Stomach smooth muscle (tissue), 2 donors: ENCODE measurements around the gene SLFN12.
"Not testable (repeated sequence)": the region's sequence is repeated elsewhere in the genome, so short reads cannot be mapped to it uniquely, and the experiment has no call there.

Experiments
- H3K27ac ChIP-seq: one replicate; pipeline ENCODE4 v1.7.0; 2013; ENCODE audit warnings: mild to moderate bottlenecking, low read length, inconsistent platforms
- H3K27me3 ChIP-seq, 2 donors: one replicate each; pipeline ENCODE4 v1.7.0; 2013; ENCODE audit warnings: low read length in 2 of 2; ENCODE audit not compliant: insufficient read depth in 2 of 2, control insufficient read depth in 1 of 2
- H3K36me3 ChIP-seq, 2 donors: one replicate each; pipeline ENCODE4 v1.7.0; 2013; ENCODE audit warnings: low read length in 2 of 2; ENCODE audit not compliant: control insufficient read depth in 2 of 2, insufficient read depth in 2 of 2
- H3K4me1 ChIP-seq: one replicate; pipeline ENCODE4 v1.7.0; 2013; ENCODE audit warnings: low read length; ENCODE audit not compliant: control insufficient read depth, insufficient read depth
- H3K4me3 ChIP-seq, 2 donors: one replicate each; pipeline ENCODE4 v1.7.0; 2013; ENCODE audit warnings: low read length in 2 of 2
- H3K9ac ChIP-seq, 2 donors: one replicate each; pipeline ENCODE4 v1.7.0; 2013; ENCODE audit warnings: low read length in 2 of 2, mild to moderate bottlenecking in 1 of 2
- H3K9me3 ChIP-seq, 2 donors: one replicate each; pipeline ENCODE4 v1.7.0; 2013; ENCODE audit warnings: low read length in 2 of 2; ENCODE audit not compliant: control insufficient read depth in 2 of 2
- donor health status: healthy.
- donor health status: Pancreatic carcinoma.

The SLFN12 gene

DNA sequence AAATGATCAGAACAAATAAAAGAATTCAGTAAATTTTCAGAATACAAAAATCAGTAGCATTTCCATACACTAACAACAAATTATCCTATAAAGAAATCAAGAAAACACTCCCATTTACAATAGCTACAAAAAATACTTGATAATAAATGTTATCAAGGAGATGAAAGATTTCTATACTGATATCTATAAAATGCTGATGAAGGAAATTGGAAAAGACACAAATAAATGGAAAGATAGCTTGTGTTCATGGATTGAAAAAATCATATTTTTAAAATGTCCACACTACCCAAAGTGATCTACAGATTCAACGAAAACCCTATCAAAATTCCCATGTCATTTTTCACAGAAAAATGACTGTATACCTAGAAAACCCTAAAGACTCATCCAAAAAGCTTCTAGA lies 18.1 kb downstream of the SLFN12 start:
- Histone ChIP-seq H3K4me3 (no peak overlapping the region), H3K9ac (no peak overlapping the region), H3K4me1 (no peaks in the 10 kb centered on the region), H3K27ac (no peak overlapping the region), H3K27me3 (no peaks in the 10 kb centered on the region), H3K36me3 (peaks cover 4 to 13% of the 10 kb centered on the region in 2 donors), H3K9me3 (no peaks in the 10 kb centered on the region)

DNA sequence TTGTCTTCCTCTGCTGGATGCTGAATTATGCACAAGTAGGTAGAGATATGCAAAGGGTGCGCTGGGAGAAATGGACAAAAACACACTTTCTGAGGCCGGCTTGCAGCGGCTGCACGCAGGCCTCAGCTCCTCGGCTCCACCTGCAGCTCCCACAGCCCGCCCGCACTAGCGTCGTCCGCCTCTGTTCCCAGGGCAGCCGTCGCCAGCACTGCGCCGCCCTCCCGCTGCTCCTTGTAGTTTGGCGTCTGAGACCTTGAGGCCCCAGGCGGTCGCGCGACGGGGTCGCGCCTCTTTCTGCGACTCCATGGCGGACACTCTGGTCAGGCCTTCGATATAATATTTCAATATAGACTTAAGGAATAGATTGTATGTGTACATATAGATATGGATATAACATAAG lies 24.8 kb downstream of the SLFN12 start:
- H3K36me3 ChIP-seq: peaks cover 0 to 16% of the 10 kb centered on the region in 2 donors

DNA sequence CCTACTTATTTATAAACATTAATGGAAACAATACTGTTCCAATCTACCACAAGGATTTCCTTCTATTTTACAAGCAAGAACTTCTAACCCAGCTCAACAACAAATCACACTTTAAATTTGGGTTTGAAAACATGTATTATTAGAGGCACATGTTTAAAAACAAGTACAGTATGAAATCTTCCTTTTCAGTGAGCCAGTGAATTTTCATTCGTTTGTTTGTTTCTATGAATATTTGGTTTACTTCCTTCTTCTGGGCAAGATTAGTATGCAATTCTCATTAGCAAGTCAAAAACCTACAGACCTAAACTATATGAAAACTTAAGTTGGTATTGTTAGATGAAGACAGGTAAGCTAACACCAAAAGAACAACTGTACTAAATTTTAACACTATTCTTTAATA lies 25.7 kb downstream of the SLFN12 start:
- Histone ChIP-seq H3K9me3 (peaks cover 0 to 3% of the 10 kb centered on the region in 2 donors), H3K36me3 (peaks cover 0 to 16% of the 10 kb centered on the region in 2 donors), H3K27me3 (no peaks in the 10 kb centered on the region), H3K27ac (no peak overlapping the region), H3K9ac (no peak overlapping the region), H3K4me3 (no peak overlapping the region), H3K4me1 (no peaks in the 10 kb centered on the region)

More for the DNA sequence above, 24.8 kb downstream of the SLFN12 start:
- Histone ChIP-seq H3K4me3 (no peak overlapping the region), H3K27me3 (no peaks in the 10 kb centered on the region), H3K9ac (no peak overlapping the region), H3K9me3 (peaks cover 0 to 3% of the 10 kb centered on the region in 2 donors), H3K4me1 (no peaks in the 10 kb centered on the region), H3K27ac (no peak overlapping the region)

DNA sequence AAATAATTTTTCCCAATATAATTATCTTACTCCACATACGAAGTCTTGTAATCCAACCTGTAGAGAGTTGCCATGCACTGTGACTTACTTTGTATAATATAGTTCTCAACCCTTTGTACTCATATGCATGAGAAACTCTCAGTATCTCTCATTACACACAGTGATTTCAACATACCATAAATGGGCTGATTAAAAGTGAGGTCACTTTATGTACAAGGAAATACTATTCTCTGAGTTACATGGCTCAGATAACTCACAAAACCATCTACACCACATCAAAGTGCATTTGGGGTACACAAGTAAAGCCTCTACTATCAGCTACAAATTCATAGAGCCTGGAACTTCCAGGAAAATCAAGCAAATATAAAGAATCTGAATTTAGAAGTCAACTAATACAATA lies 27.9 kb downstream of the SLFN12 start:
- Histone ChIP-seq H3K27me3 (no peaks in the 10 kb centered on the region), H3K9me3 (peaks cover 0 to 3% of the 10 kb centered on the region in 2 donors), H3K4me3 (no peak overlapping the region), H3K4me1 (no peaks in the 10 kb centered on the region), H3K36me3 (peaks cover 0 to 4% of the 10 kb centered on the region in 2 donors), H3K27ac (no peak overlapping the region), H3K9ac (no peak overlapping the region)

DNA sequence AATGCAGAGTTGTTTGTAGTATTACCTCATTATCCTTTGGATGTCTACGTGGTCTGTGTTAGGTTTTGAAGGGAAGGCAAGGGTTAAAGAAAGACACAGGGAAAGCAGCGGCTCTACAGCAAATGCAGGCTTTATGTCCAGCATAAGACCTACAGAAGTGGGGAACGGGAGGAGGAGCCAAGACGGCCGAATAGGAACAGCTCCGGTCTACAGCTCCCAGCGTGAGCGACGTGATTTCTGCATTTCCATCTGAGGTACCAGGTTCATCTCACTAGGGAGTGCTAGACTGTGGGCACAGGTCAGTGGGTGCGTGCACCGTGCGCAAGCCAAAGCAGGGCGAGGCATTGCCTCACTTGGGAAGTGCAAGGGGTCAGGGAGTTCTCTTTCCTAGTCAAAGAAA lies 38.5 kb downstream of the SLFN12 start:
- not testable (repeated sequence) for H3K9ac ChIP-seq, H3K36me3 ChIP-seq, H3K4me3 ChIP-seq, H3K4me1 ChIP-seq, H3K27me3 ChIP-seq, H3K27ac ChIP-seq, H3K9me3 ChIP-seq

- Histone ChIP-seq H3K9ac (no peak overlapping the region), H3K27me3 (peaks cover 0 to 4% of the 10 kb centered on the region in 2 donors), H3K27ac (no peak overlapping the region), H3K36me3 (no peaks in the 10 kb centered on the region), H3K9me3 (peaks cover 0 to 3% of the 10 kb centered on the region in 2 donors), H3K4me3 (no peak overlapping the region), H3K4me1 (no peaks in the 10 kb centered on the region)
Measured at GRCh38 chr17:35390663-35391062, 41.6 kb downstream of the SLFN12 start.

DNA sequence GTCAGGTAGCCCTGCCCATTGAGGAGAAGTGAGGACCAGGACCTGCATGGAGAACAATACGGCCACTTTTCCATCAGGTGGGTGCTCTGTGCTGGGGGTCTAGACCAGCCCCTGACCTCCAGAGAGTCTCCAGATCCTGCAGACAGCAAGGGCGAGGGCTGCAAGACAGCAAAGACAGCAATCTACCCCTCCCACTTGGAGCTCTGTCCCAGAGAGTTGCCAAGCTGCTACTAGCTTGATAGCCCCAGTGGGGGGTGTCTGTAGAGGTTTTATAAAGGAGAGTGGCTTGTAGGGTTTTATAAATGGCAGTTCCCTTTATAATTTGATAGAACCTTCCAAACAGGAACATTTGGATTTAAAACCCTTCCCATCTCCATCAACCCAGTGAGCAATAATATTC lies 42.1 kb downstream of the SLFN12 start:
- no peak overlapping the region for H3K9ac ChIP-seq
- H3K9me3 ChIP-seq: peaks cover 0 to 3% of the 10 kb centered on the region in 2 donors
- no peak overlapping the region for H3K4me3 ChIP-seq
- no peaks in the 10 kb centered on the region for H3K36me3 ChIP-seq
- H3K4me1 ChIP-seq: no peaks in the 10 kb centered on the region
- H3K27me3 ChIP-seq: peaks cover 0 to 4% of the 10 kb centered on the region in 2 donors
- no peak overlapping the region for H3K27ac ChIP-seq

- H3K4me3 ChIP-seq: no peak overlapping the region
- no peaks in the 10 kb centered on the region for H3K36me3 ChIP-seq
- H3K4me1 ChIP-seq: no peaks in the 10 kb centered on the region
- peaks cover 0 to 3% of the 10 kb centered on the region in 2 donors for H3K9me3 ChIP-seq
- H3K27me3 ChIP-seq: peaks cover 0 to 4% of the 10 kb centered on the region in 2 donors
- H3K9ac ChIP-seq: no peak overlapping the region
- H3K27ac ChIP-seq: no peak overlapping the region
Measured at GRCh38 chr17:35387496-35387895, 44.8 kb downstream of the SLFN12 start.

DNA sequence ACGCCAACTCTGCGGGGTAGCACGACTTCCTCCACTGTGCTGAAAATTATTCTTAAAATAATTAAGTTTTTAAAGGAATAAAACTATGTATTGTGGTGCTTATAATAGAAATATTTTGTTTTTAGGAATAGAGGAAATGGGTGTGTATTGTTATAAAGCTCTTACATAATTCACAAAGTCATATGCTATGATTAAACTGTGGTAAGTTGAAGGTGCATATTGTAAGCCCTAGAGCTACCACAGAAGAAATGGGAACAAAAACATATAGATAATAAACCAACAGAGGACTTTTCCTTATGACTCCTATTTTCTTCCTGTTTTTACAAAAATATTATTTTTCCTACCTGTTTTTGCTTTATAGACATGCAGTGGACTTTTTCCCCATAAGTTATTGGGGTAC lies 54.6 kb downstream of the SLFN12 start:
- H3K9ac ChIP-seq: no peak overlapping the region
- no peak overlapping the region for H3K4me3 ChIP-seq
- no peaks in the 10 kb centered on the region for H3K9me3 ChIP-seq
- H3K36me3 ChIP-seq: no peaks in the 10 kb centered on the region
- H3K4me1 ChIP-seq: peaks cover 4% of the 10 kb centered on the region
- H3K27ac ChIP-seq: no peak overlapping the region
- H3K27me3 ChIP-seq: peaks cover 0 to 10% of the 10 kb centered on the region in 2 donors

GRCh38 chr17:35377068-35377467 lies 55.2 kb downstream of the SLFN12 start:
- Histone ChIP-seq H3K9ac (no peak overlapping the region), H3K4me1 (peaks cover 4% of the 10 kb centered on the region), H3K9me3 (no peaks in the 10 kb centered on the region), H3K27me3 (peaks cover 0 to 10% of the 10 kb centered on the region in 2 donors), H3K4me3 (peak overlapping the region in 1 of 2 donors; percentile 3), H3K27ac (no peak overlapping the region), H3K36me3 (no peaks in the 10 kb centered on the region)

DNA sequence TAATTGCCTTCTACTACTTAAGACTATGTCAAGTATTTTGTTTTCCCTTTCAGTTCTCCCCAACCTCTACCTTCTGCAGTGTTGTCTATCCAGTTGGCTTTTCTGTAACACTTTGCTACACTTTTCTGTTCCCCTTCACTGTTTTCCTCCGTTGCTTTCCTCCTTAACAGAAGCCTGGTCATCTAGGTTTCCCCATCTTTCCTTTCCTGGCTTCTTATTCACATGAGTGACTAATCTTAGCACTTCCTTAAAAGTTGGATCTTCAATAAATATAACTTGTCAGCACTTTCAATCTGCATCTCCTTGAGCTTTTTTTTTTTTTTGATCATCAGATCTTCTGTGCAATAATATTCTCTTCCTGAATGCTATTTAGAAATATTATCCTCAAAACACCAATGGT lies 56.1 kb downstream of the SLFN12 start:
- no peak overlapping the region for H3K4me3 ChIP-seq
- H3K27me3 ChIP-seq: peaks cover 0 to 10% of the 10 kb centered on the region in 2 donors
- H3K9me3 ChIP-seq: no peaks in the 10 kb centered on the region
- no peak overlapping the region for H3K27ac ChIP-seq
- no peak overlapping the region for H3K9ac ChIP-seq
- H3K4me1 ChIP-seq: peaks cover 4% of the 10 kb centered on the region
- no peaks in the 10 kb centered on the region for H3K36me3 ChIP-seq
